ENCODE results near the gene GYPC.

DNA sequence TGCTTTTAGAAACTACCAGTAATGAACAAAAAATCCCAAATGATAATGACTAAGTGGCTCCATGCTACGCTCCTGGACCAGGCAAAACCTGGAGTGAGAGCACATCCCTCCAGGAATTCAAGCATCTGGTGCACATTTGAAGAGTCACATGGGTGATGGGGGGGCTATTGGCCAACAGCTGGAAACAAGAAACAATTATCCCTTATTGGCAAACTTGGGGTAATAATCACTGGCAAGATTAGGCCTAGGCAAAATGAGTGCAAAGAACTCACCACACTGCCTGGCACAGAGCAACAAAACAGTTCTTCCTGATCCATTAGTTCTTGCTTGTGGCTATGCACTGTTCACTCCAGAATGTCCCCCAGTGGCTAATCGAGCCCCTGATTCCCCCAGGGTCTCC is 66.1 kb downstream of the GYPC start:
- TF ChIP-seq CTCF (IDR thresholded peaks at IDR 0.05; ENCODE audit: low read length) (no peak), EZH2 (IDR thresholded peaks at IDR 0.05; ENCODE audit: borderline replicate concordance, low read length) (no peak)
